Measurements from ENCODE around the gene PLA2G4E.

PLA2G4E gene

DNA sequence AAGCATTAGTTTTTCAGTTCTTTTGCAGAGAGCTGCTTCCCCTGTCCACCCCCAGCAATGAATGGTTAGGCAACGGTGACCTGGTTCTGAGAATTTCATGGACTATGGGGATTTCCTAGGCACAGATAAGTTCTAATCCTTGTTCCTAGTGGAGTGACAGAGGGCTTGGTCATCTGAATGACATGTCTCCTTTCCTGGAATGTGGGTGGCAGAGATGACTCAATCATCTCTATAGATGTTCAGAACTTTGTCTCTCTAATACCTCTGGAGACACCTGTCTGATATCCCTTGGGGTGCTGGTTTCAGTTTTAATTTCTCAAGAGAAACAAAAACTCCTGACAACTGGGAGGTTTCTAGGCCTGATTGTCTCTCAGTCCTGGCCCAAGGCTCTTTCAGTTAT lies 10.4 kb downstream of the PLA2G4E start:
- TF ChIP-seq, protein P1, sequence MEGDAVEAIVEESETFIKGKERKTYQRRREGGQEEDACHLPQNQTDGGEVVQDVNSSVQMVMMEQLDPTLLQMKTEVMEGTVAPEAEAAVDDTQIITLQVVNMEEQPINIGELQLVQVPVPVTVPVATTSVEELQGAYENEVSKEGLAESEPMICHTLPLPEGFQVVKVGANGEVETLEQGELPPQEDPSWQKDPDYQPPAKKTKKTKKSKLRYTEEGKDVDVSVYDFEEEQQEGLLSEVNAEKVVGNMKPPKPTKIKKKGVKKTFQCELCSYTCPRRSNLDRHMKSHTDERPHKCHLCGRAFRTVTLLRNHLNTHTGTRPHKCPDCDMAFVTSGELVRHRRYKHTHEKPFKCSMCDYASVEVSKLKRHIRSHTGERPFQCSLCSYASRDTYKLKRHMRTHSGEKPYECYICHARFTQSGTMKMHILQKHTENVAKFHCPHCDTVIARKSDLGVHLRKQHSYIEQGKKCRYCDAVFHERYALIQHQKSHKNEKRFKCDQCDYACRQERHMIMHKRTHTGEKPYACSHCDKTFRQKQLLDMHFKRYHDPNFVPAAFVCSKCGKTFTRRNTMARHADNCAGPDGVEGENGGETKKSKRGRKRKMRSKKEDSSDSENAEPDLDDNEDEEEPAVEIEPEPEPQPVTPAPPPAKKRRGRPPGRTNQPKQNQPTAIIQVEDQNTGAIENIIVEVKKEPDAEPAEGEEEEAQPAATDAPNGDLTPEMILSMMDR (IDR thresholded peaks at IDR 0.05; ENCODE audit: control insufficient read depth, extremely low read depth, insufficient read depth): no peak
- no peak overlapping the region for H3K4me3 ChIP-seq (ENCODE audit: low read depth, low read length)
- no peak for DNase-seq (ENCODE audit: low read depth)

DNA sequence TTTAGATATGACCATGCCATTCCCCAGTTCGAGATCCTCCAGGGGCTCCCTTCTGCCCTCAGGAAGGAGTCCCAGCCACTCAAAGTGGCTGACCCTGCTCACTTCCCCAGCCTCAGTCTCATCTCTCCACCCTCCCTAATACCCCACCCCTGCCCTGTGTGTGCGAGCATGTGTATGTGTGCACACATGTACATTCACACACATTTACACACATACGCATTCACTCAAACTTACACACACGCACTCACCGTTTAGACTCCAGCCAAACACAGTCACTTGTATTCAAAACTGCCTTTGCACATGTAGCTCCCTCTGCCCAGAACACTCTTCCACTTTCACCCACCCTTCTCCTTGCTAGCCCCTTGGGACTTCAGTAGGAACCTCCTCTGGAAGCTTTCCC lies 11.4 kb downstream of the PLA2G4E start:
- no peak for DNase-seq (ENCODE audit: low read depth)
- no peak overlapping the region for H3K4me3 ChIP-seq (ENCODE audit: low read depth, low read length)
- TF ChIP-seq, protein P1 (IDR thresholded peaks at IDR 0.05; ENCODE audit: control insufficient read depth, extremely low read depth, insufficient read depth): no peak

DNA sequence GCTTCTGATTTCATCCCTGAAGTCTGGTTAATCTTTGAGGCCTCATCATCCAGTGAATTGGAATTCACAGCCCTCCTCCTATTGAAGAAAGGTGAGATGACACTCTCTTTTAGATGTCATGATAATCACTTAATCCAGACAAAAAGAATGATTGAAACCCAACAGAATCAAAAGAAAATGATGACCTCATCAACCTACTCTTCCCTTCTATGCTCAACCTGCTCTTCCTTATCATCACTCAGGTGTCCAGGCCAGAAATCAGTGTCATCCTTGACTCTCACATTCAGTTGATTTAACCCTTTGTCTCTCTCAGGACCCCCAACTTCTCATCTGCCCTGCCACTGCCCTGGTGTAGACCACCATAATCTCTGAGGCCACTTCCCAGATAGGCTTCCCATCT lies 11.8 kb downstream of the PLA2G4E start:
- DNase-seq (ENCODE audit: low read depth): no peak
- H3K4me3 ChIP-seq (ENCODE audit: low read depth, low read length): no peak overlapping the region
- TF ChIP-seq, protein P1 (IDR thresholded peaks at IDR 0.05; ENCODE audit: control insufficient read depth, extremely low read depth, insufficient read depth): no peak

DNA sequence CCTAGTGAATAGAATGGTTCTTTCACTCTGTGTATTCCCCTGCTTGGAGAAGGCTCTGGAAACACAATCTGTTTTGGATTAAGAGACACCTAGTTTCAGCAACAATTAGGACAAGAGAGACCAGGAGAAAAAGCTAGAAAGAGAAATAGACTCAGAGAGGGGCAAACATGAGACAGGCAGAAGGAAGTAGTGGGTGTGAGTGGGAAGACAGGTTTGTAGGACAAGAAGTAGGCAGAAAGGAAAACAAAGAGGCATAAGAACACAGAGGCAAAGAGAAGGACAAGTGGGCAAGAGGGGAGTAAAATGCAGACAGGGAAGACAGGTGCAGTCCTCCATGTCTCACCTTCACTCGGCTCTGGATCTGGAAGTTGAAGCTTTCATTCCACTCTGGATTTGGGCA lies 13.5 kb downstream of the PLA2G4E start:
- no peak for DNase-seq (ENCODE audit: low read depth)
- TF ChIP-seq, protein P1 (IDR thresholded peaks at IDR 0.05; ENCODE audit: control insufficient read depth, extremely low read depth, insufficient read depth): no peak
- H3K4me3 ChIP-seq (ENCODE audit: low read depth, low read length): no peak overlapping the region

DNA sequence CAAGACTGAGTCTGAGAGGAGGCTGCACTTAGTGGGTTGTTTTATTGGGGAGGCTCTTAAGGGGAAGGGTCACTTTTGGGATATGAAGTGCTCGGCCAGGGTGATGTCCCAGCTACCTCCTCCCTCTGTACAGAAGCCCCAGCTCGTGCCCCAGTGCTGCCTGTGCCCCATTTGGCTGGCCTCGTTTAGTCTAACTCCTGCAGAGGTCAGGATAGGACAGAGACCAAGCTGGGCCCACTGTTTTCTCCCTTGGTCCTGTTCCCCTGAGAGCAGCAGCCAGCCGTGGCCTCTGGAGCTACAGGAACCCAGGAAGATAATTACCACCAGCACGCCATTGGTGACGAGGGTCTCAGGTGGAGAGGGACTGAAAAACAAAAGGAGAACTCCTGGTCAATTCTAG lies 18.5 kb downstream of the PLA2G4E start:
- no peak for DNase-seq (ENCODE audit: low read depth)

DNA sequence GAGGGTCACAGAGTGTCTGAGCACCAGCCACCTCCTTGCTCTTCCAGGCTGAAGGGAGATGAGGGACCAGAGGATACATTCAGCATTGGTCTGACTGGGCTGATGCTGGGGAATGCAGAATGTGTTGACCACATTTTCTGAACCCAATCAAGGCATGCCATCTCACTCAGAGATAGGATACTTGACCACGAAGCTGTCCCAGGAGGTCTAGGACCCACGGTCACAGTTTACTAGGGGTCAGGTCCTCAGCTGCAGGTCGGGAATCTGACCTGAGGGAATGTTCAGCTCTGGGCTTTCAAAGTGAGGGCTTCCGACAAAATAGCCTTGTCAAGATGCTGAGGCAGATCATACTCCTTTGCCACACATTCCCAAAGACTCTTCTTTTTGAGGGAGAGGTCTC lies 19.6 kb downstream of the PLA2G4E start:
- no peak overlapping the region for H3K4me3 ChIP-seq (ENCODE audit: low read depth, low read length)
- TF ChIP-seq, protein P1 (IDR thresholded peaks at IDR 0.05; ENCODE audit: control insufficient read depth, extremely low read depth, insufficient read depth): no peak
- DNase-seq (ENCODE audit: low read depth): no peak

More for the DNA sequence above, 18.5 kb downstream of the PLA2G4E start:
- TF ChIP-seq, protein P1 (IDR thresholded peaks at IDR 0.05; ENCODE audit: control insufficient read depth, extremely low read depth, insufficient read depth): no peak
- H3K4me3 ChIP-seq (ENCODE audit: low read depth, low read length): no peak overlapping the region

All from LNCaP clone FGC (cell line).